ENCODE data around the gene PRR11. TPM values are rescaled to one million over a fixed set of nuclear protein-coding genes. Genes with fewer than 3 reads are reported as not detected.

Gene PRR11
- 47.3 and 51.0 TPM in 2 replicates for total RNA-seq

DNA sequence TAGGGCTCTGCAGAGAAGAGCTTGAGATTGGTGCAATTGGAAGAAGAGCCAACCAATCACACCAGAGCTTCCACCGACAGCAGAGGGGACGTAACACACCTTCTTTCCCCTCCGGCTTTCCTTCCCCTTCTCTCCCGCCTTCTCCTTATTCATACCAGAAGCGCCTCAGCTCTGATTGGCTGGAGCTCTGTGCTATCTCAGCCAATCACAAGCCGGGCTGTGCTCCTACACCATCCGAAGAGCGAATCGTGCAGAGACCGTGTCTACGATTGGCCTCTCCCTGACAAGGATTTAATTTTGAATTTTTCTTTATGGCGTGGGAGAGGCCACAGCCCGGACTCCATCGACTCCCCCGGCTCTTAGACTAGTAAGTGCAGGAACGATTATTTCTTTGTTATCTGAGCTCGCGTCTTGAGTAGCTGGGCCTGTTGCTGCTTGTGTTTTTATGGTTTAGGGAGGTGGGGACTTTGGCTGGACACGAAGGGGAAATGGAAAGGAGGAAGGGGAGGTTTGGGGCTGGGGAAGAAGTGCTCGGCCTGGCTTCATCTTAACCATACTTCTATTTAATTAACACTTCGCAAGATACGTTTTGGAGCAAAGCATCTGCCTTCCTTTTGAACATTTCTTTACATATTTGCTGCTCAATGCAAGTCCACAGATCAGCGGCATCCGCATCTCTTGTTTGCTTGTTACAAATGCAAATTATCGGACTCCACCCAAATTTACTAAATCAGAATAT, at the start of gene PRR11:
Gene PRR11 (plus strand): TSS at position 308 of the 739 bp plus-strand sequence. CDS start 14,007 bp downstream, outside the sequence.

DNA sequence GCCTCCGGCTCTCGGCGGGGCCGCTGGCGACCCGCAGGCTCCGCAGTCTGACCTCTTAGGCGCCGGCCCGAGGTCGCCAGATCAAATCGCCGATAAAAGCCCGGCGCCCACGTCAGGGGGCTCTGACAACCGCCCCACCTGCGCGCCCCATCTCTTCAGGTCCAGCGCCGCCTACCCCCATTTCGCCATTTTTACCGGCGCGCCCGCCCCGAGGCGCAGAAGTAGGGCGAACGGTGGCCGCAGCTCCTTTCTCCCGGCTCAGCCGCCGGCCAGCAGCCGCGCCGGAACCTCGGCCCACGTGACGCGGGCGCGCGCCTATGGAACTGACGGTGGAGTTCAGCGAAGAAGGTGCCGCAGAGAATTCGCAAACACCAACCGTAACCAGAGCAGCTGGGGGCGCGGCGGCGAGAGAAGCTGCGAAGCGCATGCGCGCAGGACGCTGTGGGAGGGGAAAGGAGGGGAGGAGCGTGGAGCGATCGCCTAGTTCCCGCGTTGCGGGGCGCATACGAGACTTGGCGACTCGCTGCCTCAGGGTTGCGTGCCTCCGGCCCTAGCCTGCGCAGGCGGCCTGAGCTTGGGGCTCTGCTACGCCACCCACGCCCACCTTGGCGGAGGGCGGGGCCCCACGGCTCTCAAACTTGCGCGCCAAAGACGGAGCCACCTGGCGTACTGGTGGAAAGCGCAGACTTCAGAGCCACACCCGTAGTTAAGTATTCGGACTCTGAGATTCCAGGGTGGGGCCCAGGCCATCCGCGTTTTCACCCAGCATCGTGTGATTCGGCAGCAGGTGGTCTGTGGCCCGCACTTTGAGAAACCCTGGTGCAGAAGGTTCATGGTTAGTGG, 48.9 kb upstream of the PRR11 start, which contains the start of gene TRIM37:
Gene TRIM37 (minus strand): TSS at position 418 of the 843 bp plus-strand sequence. CDS start 419 bp downstream, outside the sequence.

DNA sequence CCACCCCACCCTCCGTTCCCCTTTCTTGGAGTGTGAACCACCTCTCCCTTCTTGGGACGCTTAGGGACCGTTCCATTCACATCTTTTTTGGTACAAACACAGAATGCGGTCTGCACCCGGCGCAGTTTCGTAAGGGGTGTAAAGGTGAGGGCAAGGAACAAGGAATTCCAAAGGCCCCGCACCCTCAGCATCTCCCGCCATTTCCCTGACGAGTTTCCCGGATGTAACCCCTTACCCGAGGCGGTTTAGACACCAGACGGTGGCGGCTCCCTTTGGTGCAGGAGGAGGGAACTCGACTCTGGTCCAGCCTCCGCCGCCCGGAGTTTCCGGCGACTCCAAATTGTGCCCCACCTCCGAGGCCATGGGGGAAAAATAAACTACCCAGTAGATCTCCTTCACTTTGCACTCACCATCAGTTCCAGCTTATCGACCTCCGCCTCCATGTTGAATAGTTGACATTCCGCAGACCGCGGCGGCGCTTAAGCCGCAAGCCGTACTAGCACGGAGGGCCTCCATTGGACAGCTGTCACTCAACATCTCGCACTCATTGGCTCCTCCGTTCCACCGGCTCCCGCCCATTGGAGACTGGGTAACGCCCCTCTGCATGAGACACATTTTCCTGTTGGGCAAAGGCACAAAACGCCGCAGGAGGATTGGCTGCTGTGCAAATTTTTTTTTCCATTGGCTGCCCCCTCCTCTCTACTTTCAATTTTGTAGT, 666 bp upstream of the PRR11 start, which contains the start of gene SKA2:
Gene SKA2 (minus strand): TSS at position 466 of the 718 bp plus-strand sequence. CDS start 23 bp downstream, at position 443.

GRCh38 chr17:59220328-59221158, 65.0 kb downstream of the PRR11 start, which contains the start of gene GDPD1:
GDPD1 (plus strand) TSS chr17:59220511; CDS start chr17:59220610, 99 bp downstream.

Other genes starting within 250 kb of the PRR11 start
- 19.5 and 19.6 TPM in 2 replicates for gene TRIM37, start 48.9 kb upstream of the PRR11 start, total RNA-seq
- 58.5 and 125 TPM in 2 replicates for gene SKA2, start 560 bp upstream of the PRR11 start, total RNA-seq
- 16.0 and 17.9 TPM in 2 replicates for gene SMG8, start 54.3 kb downstream of the PRR11 start, total RNA-seq
- 3.0 TPM in 1 of 2 replicates, not detected in the other for gene GDPD1, start 64.8 kb downstream of the PRR11 start, total RNA-seq
- gene YPEL2, start 175.9 kb downstream of the PRR11 start, total RNA-seq: 2.9 and 3.4 TPM in 2 replicates

All from myometrial cell (primary cell).